Endothelial cell of umbilical vein (primary cell): Measurements from ENCODE around the gene MRPL38. TPM values are rescaled to one million over a fixed set of nuclear protein-coding genes. Genes with fewer than 3 reads are reported as not detected.
A peak's percentile ranks its signal among the peaks of the same experiment; 100 is the strongest.

Experiments
- BruUV-seq: library from RNA; stranded (reverse); fragments of 400-500 nt; replicated peaks from 2 replicates; lab custom pipeline; 2021; lab: Mats Ljungman, UMichigan
- CTCF ChIA-PET: fragments of 300-600, 350-600 bp; sonication (Branson Sonifier 250); formaldehyde crosslinking; loops from one replicate; lab custom pipeline; 2021; ENCODE audit warnings: antibody characterized with exemption, inconsistent platforms; lab: Charles Lee
- POLR2A ChIA-PET: fragments of 300-600, 350-600 bp; sonication (Branson Sonifier 250); formaldehyde crosslinking; loops from one replicate; lab custom pipeline; 2021; ENCODE audit warnings: antibody characterized with exemption, inconsistent platforms; lab: Charles Lee
- DNase-seq: peaks from one replicate; pipeline ENCODE4 v3.0.0-alpha.2; 2011; ENCODE audit warnings: low read depth, low spot score
- FAIRE-seq: peaks from 2 replicates; lab custom pipeline; 2011; peaks lifted over from hg19 to GRCh38; lab: Jason Lieb, UNC
- H2AFZ ChIP-seq: 2 replicates; pipeline ENCODE4 v1.6.0; 2012; ENCODE audit warnings: low read depth, low read length, control low read depth, inconsistent platforms
- H3K27ac ChIP-seq: 2 replicates; pipeline ENCODE4 v1.5.1; 2011; ENCODE audit warnings: low read depth, mild to moderate bottlenecking, control low read depth, low read length, moderate library complexity; ENCODE audit not compliant: insufficient read depth
- H3K27me3 ChIP-seq, 2 experiments: 2 replicates each; pipeline versions ENCODE4 v1.6.0 to v1.6.1; 2011; ENCODE audit warnings: low read length in 2 of 2, mixed read lengths in 1 of 2; ENCODE audit not compliant: control insufficient read depth in 2 of 2, insufficient read depth in 2 of 2
- H3K36me3 ChIP-seq, 2 experiments: 2 replicates in 1 of 2; 3 replicates in 1 of 2; pipeline ENCODE4 v1.5.1; 2011; ENCODE audit warnings: low read length in 2 of 2, mild to moderate bottlenecking in 1 of 2, moderate library complexity in 1 of 2; ENCODE audit not compliant: control insufficient read depth in 2 of 2, insufficient read depth in 2 of 2; ENCODE audit errors: extremely low read depth in 1 of 2
- H3K4me1 ChIP-seq: 3 replicates; pipeline ENCODE4 v1.5.1; 2011; ENCODE audit warnings: mild to moderate bottlenecking, low read length; ENCODE audit not compliant: control insufficient read depth, insufficient read depth; ENCODE audit errors: extremely low read depth
- H3K4me2 ChIP-seq: 2 replicates; pipeline ENCODE4 v1.6.1; 2011; ENCODE audit warnings: low read length, control low read depth, mixed read lengths; ENCODE audit not compliant: insufficient read depth
- H3K4me3 ChIP-seq, 3 experiments: fragments of 200-600 bp in 1 of 3; sonication (generic), shearing (Covaris generic) in 1 of 3; replicated peaks in 1 of 3; 2 replicates each; pipeline ENCODE4 v1.5.1; 2011 to 2016; ENCODE audit warnings: control low read depth in 3 of 3, low read length in 3 of 3, mild to moderate bottlenecking in 2 of 3, inconsistent platforms in 1 of 3, low read depth in 1 of 3, moderate library complexity in 1 of 3; ENCODE audit not compliant: insufficient read depth in 1 of 3
- H3K79me2 ChIP-seq: 2 replicates; pipeline ENCODE4 v1.6.0; 2012; ENCODE audit warnings: low read length, inconsistent platforms; ENCODE audit not compliant: control insufficient read depth, insufficient read depth
- H3K9ac ChIP-seq: replicated peaks from 2 replicates; pipeline ENCODE3; 2011; ENCODE audit warnings: low read length, control low read depth; ENCODE audit not compliant: insufficient read depth; ENCODE audit errors: extremely low read depth
- H3K9me1 ChIP-seq: replicated peaks from 3 replicates; pipeline ENCODE4 v1.6.0; 2011; ENCODE audit warnings: mild to moderate bottlenecking, low read length; ENCODE audit not compliant: control insufficient read depth, insufficient read depth; ENCODE audit errors: extremely low read depth
- H3K9me3 ChIP-seq: replicated peaks from 2 replicates; pipeline ENCODE4 v1.5.1; 2012; ENCODE audit warnings: low read length, inconsistent platforms; ENCODE audit not compliant: control insufficient read depth, insufficient read depth
- H4K20me1 ChIP-seq: replicated peaks from 2 replicates; pipeline ENCODE3; 2011; ENCODE audit warnings: mild to moderate bottlenecking, low read length; ENCODE audit not compliant: control insufficient read depth, insufficient read depth; ENCODE audit errors: extremely low read depth
- EZH2 ChIP-seq: IDR thresholded peaks from 2 replicates; pipeline ENCODE4 v1.6.1; 2012; ENCODE audit warnings: borderline replicate concordance, low read depth, mild to moderate bottlenecking, moderate library complexity, low read length, inconsistent platforms; ENCODE audit not compliant: severe bottlenecking
- FOS ChIP-seq: IDR thresholded peaks from 2 replicates; pipeline ENCODE4 v1.6.1; 2011; ENCODE audit warnings: mild to moderate bottlenecking, low read length, moderate library complexity, borderline replicate concordance; ENCODE audit not compliant: insufficient read depth
- GATA2 ChIP-seq: IDR thresholded peaks from 2 replicates; pipeline ENCODE4 v1.7.0; 2011; ENCODE audit warnings: low read depth, mild to moderate bottlenecking, moderate library complexity, mixed read lengths, low read length; ENCODE audit not compliant: insufficient read length, insufficient read depth
- JUN ChIP-seq: IDR thresholded peaks from 2 replicates; pipeline ENCODE4 v1.6.1; 2011; ENCODE audit warnings: borderline replicate concordance, low read depth; ENCODE audit not compliant: insufficient read length, insufficient read depth
- MYC ChIP-seq: IDR thresholded peaks from one replicate; pipeline ENCODE4 v1.6.1; 2011; ENCODE audit warnings: mild to moderate bottlenecking, low read depth, low read length
- POLR2A ChIP-seq: IDR thresholded peaks from 2 replicates; pipeline ENCODE4 v1.6.1; 2012; ENCODE audit warnings: low read depth, mild to moderate bottlenecking, control low read depth, low read length
- POLR2AphosphoS5 ChIP-seq: IDR thresholded peaks from 2 replicates; pipeline ENCODE4 v1.6.1; 2012; ENCODE audit warnings: low read depth, mild to moderate bottlenecking, control low read depth, low read length, moderate library complexity; ENCODE audit not compliant: insufficient read depth
- dilution Hi-C: fragments of 300-500 bp; cut with MboI; formaldehyde crosslinking; loops from one replicate; pipeline ENCODE4 v1.15.0; 2019; ENCODE audit warnings: low sequenced_read_pairs; ENCODE audit not compliant: extremely low pct_ligation_motif_present
- intact Hi-C: fragments of 100-400 bp; cut with micrococcal nuclease; formaldehyde crosslinking; loops from one replicate; pipeline ENCODE4 v1.10.0; 2022
- polyA plus RNA-seq, 4 experiments: library from polyadenylated mRNA; depleted of rRNA in 3 of 4; stranded (reverse) in 3 of 4; unstranded in 1 of 4; fragments of >200 nt; gene quantifications; 2 replicates each; pipeline versions ENCODE4 v1.2.1 to v1.2.3, GENCODE V29; 2011 to 2012; ENCODE audit warnings: missing spikeins in 1 of 4
- total RNA-seq: library from RNA; stranded (reverse); gene quantifications from 2 replicates; pipeline ENCODE4 v1.2.3, GENCODE V29; 2021
- TF ChIP-seq, protein P1 (sequence below), 2 donors: IDR thresholded peaks; 1 replicate in 1 of 2; 2 replicates in 1 of 2; pipeline ENCODE4 v1.5.1; 2011; ENCODE audit warnings: low read length in 2 of 2, mild to moderate bottlenecking in 2 of 2, moderate library complexity in 2 of 2, control low read depth in 1 of 2, inconsistent platforms in 1 of 2, low read depth in 1 of 2; ENCODE audit not compliant: insufficient read depth in 1 of 2; ENCODE audit errors: extremely low read depth in 1 of 2
- TF ChIP-seq, protein P2 (sequence below): IDR thresholded peaks from 2 replicates; pipeline ENCODE4 v1.6.1; 2011; ENCODE audit not compliant: insufficient read depth, insufficient read length

Gene MRPL38
- total and polyA plus RNA-seq, 2 donors (not counting 3 experiments of a cell fraction or from before 2014, with no cell fraction given), result 82.7 to 93.8 TPM

DNA sequence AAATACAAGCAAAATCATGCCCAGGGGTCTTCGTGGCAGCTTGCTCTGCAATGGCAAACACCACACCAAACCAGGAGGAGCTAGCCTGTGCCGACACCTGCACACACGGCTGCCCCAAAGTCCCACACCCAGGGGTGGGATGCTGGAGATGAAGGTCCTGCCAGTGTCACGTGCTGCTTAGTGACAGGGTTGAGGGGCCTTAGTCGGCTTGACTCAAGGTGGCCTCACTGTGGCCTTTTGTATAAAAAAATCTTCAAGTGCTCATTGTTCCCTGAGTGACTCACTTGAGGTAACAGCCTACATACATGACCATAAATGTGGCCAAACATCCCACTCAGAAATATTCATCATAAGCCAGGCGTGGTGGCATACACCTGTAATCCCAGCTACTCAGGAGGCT, 15.2 kb downstream of the MRPL38 start:
- POLR2A ChIA-PET, result no interaction called here
- FAIRE-seq (no peak), DNase-seq (no peak)
- H3K4me2 ChIP-seq, result no peak overlapping the region
- CTCF ChIA-PET, result interaction anchor here (1.1 to 2.3 kb wide), 3 partner anchors 11 to 125 kb away, joined by 4 to 6 read pairs (median 4); partner anchors contain the start of gene TRIM47
- no peak overlapping the region for H3K4me3 ChIP-seq
- peaks cover 0 to 15% of the 10 kb centered on the region in 2 experiments for H3K36me3 ChIP-seq
- no peaks in the 10 kb centered on the region for H3K27me3 ChIP-seq
- H3K4me1 ChIP-seq, result peaks cover 5% of the 10 kb centered on the region
- dilution Hi-C loops (no loop called here), intact Hi-C loops (no loop called here)
- no peak overlapping the region for H3K27ac ChIP-seq
- no peaks in the 10 kb centered on the region for H3K9me3 ChIP-seq
- peak; percentile 25 for TF ChIP-seq FOS
- TF ChIP-seq, protein P1, sequence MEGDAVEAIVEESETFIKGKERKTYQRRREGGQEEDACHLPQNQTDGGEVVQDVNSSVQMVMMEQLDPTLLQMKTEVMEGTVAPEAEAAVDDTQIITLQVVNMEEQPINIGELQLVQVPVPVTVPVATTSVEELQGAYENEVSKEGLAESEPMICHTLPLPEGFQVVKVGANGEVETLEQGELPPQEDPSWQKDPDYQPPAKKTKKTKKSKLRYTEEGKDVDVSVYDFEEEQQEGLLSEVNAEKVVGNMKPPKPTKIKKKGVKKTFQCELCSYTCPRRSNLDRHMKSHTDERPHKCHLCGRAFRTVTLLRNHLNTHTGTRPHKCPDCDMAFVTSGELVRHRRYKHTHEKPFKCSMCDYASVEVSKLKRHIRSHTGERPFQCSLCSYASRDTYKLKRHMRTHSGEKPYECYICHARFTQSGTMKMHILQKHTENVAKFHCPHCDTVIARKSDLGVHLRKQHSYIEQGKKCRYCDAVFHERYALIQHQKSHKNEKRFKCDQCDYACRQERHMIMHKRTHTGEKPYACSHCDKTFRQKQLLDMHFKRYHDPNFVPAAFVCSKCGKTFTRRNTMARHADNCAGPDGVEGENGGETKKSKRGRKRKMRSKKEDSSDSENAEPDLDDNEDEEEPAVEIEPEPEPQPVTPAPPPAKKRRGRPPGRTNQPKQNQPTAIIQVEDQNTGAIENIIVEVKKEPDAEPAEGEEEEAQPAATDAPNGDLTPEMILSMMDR (IDR thresholded peaks at IDR 0.05; ENCODE audit: extremely low read depth in 1 of 2, insufficient read depth in 1 of 2, low read depth in 1 of 2, low read length in 2 of 2), result no peak
- TF ChIP-seq GATA2, result no peak
- H2AFZ ChIP-seq, result no peak overlapping the region
- H3K9ac ChIP-seq, result no peak overlapping the region
- no TSS peak for BruUV-seq
- no peaks in the 10 kb centered on the region for H4K20me1 ChIP-seq
- no peaks in the 10 kb centered on the region for H3K9me1 ChIP-seq
- peaks cover 9% of the 10 kb centered on the region for H3K79me2 ChIP-seq

GRCh38 chr17:75888484-75888883, 16.2 kb downstream of the MRPL38 start:
- Histone ChIP-seq H3K27ac (no peak overlapping the region), H3K36me3 (peaks cover 0 to 15% of the 10 kb centered on the region in 2 experiments), H3K27me3 (no peaks in the 10 kb centered on the region), H3K79me2 (no peaks in the 10 kb centered on the region), H4K20me1 (no peaks in the 10 kb centered on the region), H3K9me3 (no peaks in the 10 kb centered on the region), H3K4me2 (no peak overlapping the region), H3K4me1 (peaks cover 5% of the 10 kb centered on the region), H3K4me3 (no peak overlapping the region), H2AFZ (no peak overlapping the region), H3K9ac (no peak overlapping the region), H3K9me1 (no peaks in the 10 kb centered on the region)
- no TSS peak for BruUV-seq
- DNase-seq (no peak), FAIRE-seq (no peak)
- CTCF ChIA-PET, result interaction anchor here (2.3 kb wide), 1 partner anchor 10 kb away, joined by 6 read pairs; the partner anchor contains the start of gene TRIM47
- POLR2A ChIA-PET, result no interaction called here
- TF ChIP-seq, protein P1 (IDR thresholded peaks at IDR 0.05; ENCODE audit: extremely low read depth in 1 of 2, insufficient read depth in 1 of 2, low read depth in 1 of 2, low read length in 2 of 2), result no peak
- TF ChIP-seq JUN (no peak), GATA2 (no peak), POLR2A (no peak), MYC (no peak), POLR2AphosphoS5 (no peak), FOS (no peak), EZH2 (no peak)
- TF ChIP-seq, protein P2, sequence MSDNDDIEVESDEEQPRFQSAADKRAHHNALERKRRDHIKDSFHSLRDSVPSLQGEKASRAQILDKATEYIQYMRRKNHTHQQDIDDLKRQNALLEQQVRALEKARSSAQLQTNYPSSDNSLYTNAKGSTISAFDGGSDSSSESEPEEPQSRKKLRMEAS, result no peak
- intact Hi-C loops (no loop called here), dilution Hi-C loops (no loop called here)
